DMS153 treated with DMSO at 0.1 percent for 48 hours (cell line): Measurements from ENCODE around the gene PCBP4.

ENCODE experiments used
- DNase-seq: peaks from one replicate; lab custom pipeline; 2025; ENCODE audit not compliant: unreplicated experiment; lab: John Stamatoyannopoulos, UW

PCBP4 gene

DNA sequence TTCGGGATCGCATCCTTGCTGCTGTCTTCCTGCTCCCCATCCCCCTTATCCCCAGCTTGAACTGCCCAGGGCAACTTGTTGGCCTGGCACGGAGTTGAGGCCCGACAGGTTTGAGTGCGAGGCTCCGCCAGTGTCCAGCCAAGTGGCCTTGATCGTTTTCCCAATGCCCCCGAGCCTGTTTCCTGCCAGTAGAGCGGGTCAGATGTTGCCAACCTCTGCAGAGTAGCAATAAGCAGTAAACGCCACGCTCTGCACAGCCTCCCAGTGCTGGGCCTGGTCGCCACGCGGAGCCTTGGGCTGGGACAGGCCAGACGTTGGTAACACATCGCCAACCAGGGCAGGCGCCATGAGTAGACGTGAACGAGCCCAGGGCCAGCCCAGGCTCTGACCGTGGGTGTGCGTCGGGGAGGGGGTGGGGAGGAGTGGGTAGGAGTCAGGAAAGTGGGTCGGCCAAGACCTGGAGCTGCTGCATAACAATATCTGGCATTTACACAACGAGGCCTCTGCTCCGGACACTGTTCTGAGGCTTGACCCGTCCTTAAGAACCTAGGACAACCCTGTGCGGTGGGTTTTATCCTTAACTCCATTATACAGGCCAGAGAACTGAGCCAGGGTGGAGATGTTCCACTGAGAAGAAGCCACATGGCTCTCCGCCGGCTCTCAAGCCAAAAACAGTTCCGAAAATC is 7.2 kb upstream of the PCBP4 start:
- no peak for DNase-seq

- no peak for DNase-seq
These were observed 4.1 kb upstream of the PCBP4 start for GRCh38 chr3:51971350-51971749.

GRCh38 chr3:51970606-51971300 is 3.5 kb upstream of the PCBP4 start:
- DNase-seq, result no peak

DNA sequence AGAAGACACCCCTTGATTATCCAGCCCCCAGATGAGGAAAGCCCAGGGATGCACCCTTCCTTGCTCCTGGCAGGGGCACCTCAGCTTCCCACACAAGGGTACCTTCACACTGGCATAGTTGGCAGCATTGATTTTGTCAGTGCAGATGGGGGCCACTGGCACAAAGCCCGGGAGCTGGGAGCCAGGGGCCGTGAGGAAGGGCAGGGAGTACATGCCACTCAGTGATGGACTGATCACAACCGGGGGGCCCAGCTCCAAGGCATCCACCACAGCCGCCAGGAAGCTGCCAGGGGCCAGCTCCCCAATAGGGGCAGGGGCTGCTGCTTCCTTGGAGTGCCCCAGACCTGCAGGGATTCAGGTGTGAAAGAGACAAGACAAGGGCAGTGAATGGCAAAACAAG is 2.6 kb upstream of the PCBP4 start:
- DNase-seq, result no peak

GRCh38 chr3:51968883-51969678 is 1.8 kb upstream of the PCBP4 start:
- no peak for DNase-seq

DNA sequence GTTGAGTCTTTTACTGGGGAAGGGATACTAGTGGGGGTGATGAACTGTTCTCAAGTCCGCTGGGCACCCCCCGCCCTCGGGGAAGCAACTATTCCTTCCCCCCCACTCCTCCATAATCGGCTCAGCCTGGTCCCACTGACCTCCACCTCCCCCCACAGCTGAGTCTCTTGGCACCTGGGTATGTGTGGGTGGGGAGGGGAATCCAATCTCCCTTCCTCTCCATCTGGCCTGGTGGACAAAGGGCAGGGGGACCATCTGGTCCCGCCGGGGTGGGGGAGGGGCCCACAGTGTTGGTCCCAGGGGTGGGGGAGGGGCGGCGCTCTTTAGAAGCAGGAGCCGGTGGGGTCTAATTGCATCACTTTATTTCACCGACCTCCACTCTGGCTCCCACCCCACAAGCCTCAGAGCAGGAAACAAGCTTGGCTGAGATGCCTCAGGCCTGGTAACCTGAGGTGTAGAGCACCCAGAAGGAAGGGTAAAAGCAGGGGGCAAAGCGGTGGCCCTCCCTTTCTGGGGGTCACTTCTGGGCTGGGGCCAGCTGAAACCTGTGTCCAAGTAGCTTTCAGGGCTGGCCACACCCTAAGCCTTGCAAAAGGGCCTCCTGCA is 1.0 kb upstream of the PCBP4 start:
- DNase-seq, result no peak

- no peak for DNase-seq
These were observed 301 bp downstream of the PCBP4 start for GRCh38 chr3:51966922-51967383.

DNA sequence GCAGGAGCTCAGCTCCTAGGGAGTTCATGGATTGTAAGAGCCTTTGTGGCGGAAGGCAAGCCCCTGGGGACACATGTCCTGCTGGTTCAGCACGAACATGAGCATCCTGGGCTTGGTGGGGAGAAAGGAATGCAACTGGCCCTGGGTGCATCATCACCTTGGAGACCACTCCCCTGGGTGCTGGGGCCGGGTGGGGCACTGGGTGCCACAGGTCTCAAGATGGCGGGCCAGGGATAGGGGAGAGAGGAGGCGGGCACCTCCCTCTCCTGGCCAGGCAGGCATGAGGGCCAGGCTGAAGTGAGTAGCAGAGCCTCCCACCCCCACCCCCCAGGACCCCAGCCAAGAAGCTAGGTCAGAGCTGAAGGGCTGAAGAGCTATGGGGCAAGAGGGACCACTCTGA is 768 bp downstream of the PCBP4 start:
- DNase-seq, result no peak

DNA sequence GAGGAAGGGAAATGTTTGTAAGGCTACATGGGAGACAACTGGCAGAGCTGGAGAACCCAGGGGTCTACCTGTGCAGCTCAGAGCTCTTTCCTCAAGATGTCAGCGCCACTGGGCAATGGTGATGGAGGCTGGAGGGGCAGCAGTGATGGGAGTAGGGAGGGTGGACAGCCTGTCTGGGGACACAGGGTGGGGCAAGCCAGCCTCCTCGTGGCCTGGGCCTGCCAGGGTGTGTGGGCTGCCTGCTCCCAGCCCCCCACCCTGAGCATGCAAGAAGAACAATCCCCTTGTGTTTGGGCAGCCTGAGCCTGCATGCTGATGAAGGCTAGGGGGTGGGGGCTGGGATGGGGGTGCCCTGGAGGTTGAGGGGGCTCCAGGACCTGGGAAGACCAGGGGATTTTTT is 1.2 kb downstream of the PCBP4 start:
- no peak for DNase-seq

- no peak for DNase-seq
These were observed 2.7 kb downstream of the PCBP4 start for GRCh38 chr3:51964521-51964920.

GRCh38 chr3:51963951-51964451 is 3.3 kb downstream of the PCBP4 start:
- DNase-seq, result no peak

DNA sequence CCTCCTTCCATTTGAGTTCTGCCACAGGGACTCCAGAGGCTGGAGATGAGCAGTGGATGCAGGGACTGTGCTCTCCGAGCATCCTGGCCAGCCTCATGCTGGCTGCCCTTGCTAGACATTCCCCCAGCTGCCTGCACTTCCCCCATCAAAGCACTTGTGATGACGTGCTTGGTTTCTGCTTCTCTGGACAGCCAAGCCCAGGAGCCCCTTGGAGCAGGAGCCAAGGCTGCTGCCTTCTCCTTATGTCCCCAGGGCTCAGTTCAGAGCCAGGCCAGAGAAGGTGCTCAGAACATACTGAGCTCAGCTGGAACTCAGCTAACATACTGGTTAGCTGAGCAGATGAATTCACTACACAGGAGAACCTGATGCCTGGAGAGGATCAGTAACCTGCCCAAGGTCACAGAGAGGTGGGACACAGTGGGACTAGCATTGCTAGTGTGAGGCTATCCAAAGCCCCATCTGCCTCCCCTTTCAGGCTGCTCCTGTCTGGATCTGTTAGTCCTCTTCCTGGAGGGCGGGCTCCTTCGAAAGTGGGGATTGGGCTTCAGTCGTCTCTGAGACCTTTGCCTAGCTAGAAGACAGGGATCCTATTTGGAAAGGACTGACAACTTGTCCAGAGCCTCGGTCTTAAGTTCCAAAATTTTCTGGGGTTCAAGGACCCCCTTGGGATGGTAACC is 4.3 kb downstream of the PCBP4 start:
- DNase-seq, result no peak

- no peak for DNase-seq
These were observed 5.4 kb downstream of the PCBP4 start for GRCh38 chr3:51961602-51962569.

- DNase-seq, result no peak
These were observed 6.2 kb downstream of the PCBP4 start for GRCh38 chr3:51961011-51961410.

- DNase-seq, result no peak
These were observed 6.9 kb downstream of the PCBP4 start for GRCh38 chr3:51960386-51960785.

DNA sequence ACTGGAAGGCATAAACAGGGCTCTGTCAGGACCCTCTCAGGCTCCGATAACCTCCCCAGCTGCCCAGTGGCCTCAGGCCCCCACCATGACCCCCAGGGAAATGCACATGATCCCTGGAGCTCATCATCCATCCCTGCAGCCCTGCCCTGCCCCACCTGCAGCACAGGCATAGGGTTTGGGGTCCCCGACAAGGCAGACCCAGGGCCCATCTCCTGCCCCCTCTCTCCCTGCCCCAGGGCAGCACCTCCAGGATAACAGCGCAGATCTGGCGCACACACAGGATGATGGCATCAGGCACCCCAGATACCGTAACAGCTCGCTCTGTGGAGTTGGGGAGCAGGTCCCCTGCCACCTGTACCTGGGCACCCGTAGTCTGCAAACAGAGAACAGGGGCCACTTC is 7.6 kb downstream of the PCBP4 start:
- DNase-seq, result no peak

DNA sequence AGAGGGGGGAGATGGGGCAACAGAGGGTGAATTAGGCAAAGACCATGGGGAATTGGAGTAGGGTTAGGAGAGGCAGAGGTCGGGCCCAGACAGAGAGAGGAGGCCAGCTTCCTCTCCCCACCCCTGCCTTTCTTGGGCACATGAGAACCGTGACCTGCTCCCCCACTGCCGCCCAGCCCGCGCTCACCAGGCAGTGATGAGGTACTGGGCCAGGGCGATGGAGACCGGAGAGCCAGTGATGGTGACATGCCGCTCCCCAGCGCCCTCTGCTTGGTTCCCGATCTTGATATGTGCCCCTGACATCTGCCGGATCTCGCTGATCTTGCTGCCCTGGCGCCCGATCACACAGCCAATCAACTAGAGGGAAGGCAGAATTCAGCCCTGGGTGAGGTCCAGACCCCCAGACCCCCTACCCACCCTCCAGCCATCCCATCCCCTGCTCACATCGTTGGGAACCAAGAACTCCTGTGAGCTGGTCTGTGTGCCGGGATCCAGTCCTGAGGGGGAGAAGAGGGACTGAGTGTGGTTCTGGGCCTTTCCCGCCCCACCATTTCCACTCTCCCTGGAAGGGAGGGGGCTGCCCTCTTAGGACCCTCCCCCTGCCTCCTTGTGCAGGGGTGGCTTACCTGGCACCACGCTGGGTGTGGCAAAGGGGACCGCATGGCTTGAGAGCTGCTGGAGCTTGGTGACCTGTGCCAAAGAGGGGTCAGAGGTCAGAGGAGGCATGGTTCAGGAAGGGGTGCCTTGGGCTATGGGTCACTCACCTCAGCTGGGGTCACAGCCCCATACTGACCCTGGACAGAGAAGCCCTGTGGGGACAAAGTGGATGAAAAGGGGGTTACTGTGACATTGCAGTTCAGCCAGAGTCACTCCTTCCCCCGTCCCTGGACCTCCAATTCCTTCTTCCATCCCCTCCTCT is 8.4 kb downstream of the PCBP4 start:
- DNase-seq, result no peak

DNA sequence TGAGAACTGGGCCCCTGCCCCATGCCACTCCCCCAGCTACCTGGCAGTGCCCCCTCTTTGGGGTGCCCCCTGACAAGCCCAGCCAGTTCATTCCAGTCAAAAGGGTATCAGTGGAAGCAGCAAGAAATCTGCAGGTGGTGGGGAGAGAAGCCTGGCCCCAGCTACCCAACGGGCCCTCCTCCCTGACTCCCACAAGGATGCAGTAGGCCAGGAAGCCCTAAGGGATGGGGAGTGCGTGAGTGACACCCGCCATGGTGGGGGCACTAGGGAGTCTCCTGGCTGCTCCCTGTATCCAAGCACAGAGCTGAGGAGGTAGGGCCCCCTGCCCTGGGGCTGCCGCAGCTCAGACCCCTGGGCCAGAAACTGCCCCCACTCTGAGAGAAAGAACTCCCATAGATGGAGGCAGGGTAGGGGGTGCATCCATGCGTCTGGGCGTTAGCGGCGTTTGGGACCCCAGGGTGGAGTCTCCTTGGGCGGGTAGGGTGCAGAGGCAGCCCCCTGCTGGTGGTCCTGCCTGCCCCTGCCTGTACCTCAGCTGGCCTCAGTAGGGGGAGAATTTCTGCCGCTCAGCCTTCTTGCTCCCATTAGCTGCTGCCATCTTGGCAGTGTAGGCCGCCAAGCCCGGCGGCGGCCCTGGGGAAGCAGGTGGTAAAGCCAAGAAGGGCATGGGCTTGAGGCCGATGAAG is 9.6 kb downstream of the PCBP4 start:
- DNase-seq, result no peak
